H1 (cell line): ENCODE results near the gene MYL3. TPM values are rescaled to one million over a fixed set of nuclear protein-coding genes. Genes with fewer than 3 reads are reported as not detected.

Experiments
- ASH2L ChIP-seq: fragments of 200-600, 300-600 bp; sonication (generic); IDR thresholded peaks from one replicate; pipeline ENCODE4 v1.7.1; 2017; ENCODE audit warnings: low read length
- BACH1 ChIP-seq: IDR thresholded peaks from 2 replicates; pipeline ENCODE4 v1.6.1; 2012; ENCODE audit warnings: low read length, improper control_type of control experiment
- SP1 ChIP-seq: IDR thresholded peaks from 2 replicates; pipeline ENCODE4 v1.6.1; 2011; ENCODE audit warnings: low read depth, low read length
- TAF1 ChIP-seq: IDR thresholded peaks from 2 replicates; pipeline ENCODE4 v1.6.1; 2011; ENCODE audit warnings: mild to moderate bottlenecking, low read depth, low read length
- polyA plus RNA-seq, 7 experiments: library from polyadenylated mRNA; depleted of rRNA in 3 of 7; stranded (reverse) in 5 of 7; unstranded in 2 of 7; fragments of >200 nt in 5 of 7; fragments of 200-250 nt in 2 of 7; gene quantifications; 1 replicate in 5 of 7; 2 replicates in 1 of 7; 4 replicates in 1 of 7; pipeline versions ENCODE4 v1.2.1 to v1.2.3, GENCODE V29; 2011 to 2013; ENCODE audit warnings: missing spikeins in 2 of 7, mixed read lengths in 2 of 7
- total RNA-seq: library from RNA; stranded (reverse); fragmentation: NEBNext Ultra II Directional; extraction: Animal tissue kit (Norgen Biotek cat#: 25700); gene quantifications from 2 replicates; pipeline ENCODE4 v1.2.1, GENCODE V29; 2021

Gene MYL3
- total and polyA plus RNA-seq, 2 of the 8 experiments (the other 6 are each of a cell fraction or from before 2014, with no cell fraction given) = 0.06 TPM; not detected in 1

DNA sequence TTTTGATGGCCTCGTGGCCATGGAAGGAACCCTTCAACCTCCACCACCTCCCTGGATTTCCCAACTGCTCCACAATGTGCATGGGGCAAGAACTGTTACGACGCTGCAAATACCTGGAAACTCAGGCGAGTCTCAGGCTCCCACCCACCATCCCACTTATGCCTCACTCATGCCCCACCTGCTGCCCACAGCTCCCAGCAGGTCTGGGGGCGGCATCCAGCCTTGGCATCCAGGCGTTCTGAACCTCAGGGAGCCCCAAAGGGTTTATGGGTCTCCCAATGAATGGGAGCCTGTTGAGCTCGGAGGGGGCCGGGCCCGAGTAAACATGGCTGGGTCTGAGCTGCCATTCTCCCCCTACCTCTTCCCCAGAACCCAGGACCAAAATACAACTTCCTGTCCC, 12.3 kb upstream of the MYL3 start (continued):
- TF ChIP-seq TAF1 (no peak), BACH1 (no peak), ASH2L (no peak), SP1 (no peak)
